Pancreas (tissue), 10 donors: Measurements from ENCODE around the gene MAPK9. TPM values are rescaled to one million over a fixed set of nuclear protein-coding genes. Genes with fewer than 3 reads are reported as not detected.

Experiments
- ATAC-seq, 4 donors: fragments of 200-7000 bp; cut with Tn5 transposase; one replicate each; pipeline versions ENCODE4 v1.8.0 to v1.9.1; 2020; ENCODE audit warnings: mild to moderate bottlenecking in 4 of 4, moderate library complexity in 4 of 4
- DNase-seq, 6 donors: peaks; one replicate each; pipeline ENCODE4 v3.0.0-alpha.2; 2020
- FAIRE-seq: peaks from 2 replicates; lab custom pipeline; 2012; peaks lifted over from hg19 to GRCh38; lab: Jason Lieb, UNC
- H3K27ac ChIP-seq, 4 donors: fragments of 200-600 bp; sonication (generic); 1 replicate in 3 of 4; 2 replicates in 1 of 4; pipeline versions ENCODE4 v1.5.0 to v1.8.0; 2020
- H3K27me3 ChIP-seq, 4 donors: fragments of 200-600 bp; one replicate each; pipeline ENCODE4 v1.8.0; 2021
- H3K36me3 ChIP-seq, 3 donors: fragments of 200-600 bp; sonication (generic) in 1 of 3; one replicate each; pipeline versions ENCODE4 v1.5.0 to v1.8.0; 2020 to 2021
- H3K4me1 ChIP-seq, 3 donors: fragments of 200-600 bp; one replicate each; pipeline ENCODE4 v1.8.0; 2021
- H3K4me3 ChIP-seq, 4 donors: fragments of 200-600 bp; sonication (generic) in 2 of 4; one replicate each; pipeline versions ENCODE4 v1.5.0 to v1.8.0; 2020 to 2021
- H3K9me3 ChIP-seq, 4 donors: fragments of 200-600 bp; one replicate each; pipeline ENCODE4 v1.8.0; 2021
- WGBS, 2 donors: extraction: QIAGEN DNeasy Blood & Tissue Kit; methylation state at CpG; one replicate each; pipeline ENCODE4 v1.1.7; 2013; 5-methylcytosine and 5-hydroxymethylcytosine counted together
- intact Hi-C, 3 donors: fragments of 100-400 bp; cut with DNase I; formaldehyde crosslinking; loops; one replicate each; pipeline versions ENCODE4 v1.11.1 to v1.14.2; 2022
- polyA plus RNA-seq, 2 donors: library from polyadenylated mRNA; stranded (reverse); fragments of 200-250 nt; gene quantifications; one replicate each; pipeline ENCODE4 v1.2.3, GENCODE V29; 2013
- total RNA-seq, 6 donors: library from RNA; stranded (reverse); fragmentation: NEBNext Ultra II Directional in 4 of 6; extraction: Animal tissue kit (Norgen Biotek cat#: 25700) in 4 of 6; gene quantifications; one replicate each; pipeline versions ENCODE4 v1.2.1 to v1.2.4, GENCODE V29; 2021 to 2023
- TF ChIP-seq, protein P1 (sequence below), 4 donors: fragments of 200-600 bp; sonication (generic) in 3 of 4; IDR thresholded peaks; one replicate each; pipeline versions ENCODE4 v1.5.0 to v1.8.0; 2021; ENCODE audit warnings: antibody characterized with exemption in 4 of 4
- donor health status: healthy with polysubstance abuse.
- donor health status: DM: no; HTN: no; CAD: no; lungs with moderate emphysema.
- donor health status: DM: no; HTN: no; CAD: no.
- donor health status: control.
- donor health status: control.
- donor health status: Bipolar disorder and iron deficiency.
- donor health status: DM: yes; HTN: yes; CAD: no.
- donor health status: DM: no; HTN: no; CAD: no.
- donor health status: DM: no; HTN: no; CAD: no.
- donor health status: DM: yes; HTN: yes; CAD: no.

MAPK9 gene
- total and polyA plus RNA-seq, 8 donors = 10.7 to 40.3 (median 28.9) TPM

DNA sequence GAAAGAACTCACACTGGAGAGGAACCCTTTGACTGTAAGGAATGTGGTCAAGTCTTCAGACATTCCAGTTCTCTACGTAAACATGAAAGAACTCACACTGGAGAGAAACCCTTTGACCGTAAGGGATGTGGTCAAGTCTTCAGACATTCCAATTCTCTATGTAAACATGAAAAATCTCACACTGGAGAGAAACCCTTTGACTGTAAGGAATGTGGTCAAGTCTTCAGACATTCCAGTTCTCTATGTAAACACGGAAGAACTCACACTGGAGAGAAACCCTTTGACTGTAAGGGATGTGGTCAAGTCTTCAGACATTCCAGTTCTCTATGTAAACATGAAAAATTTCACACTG is 32.6 kb downstream of the MAPK9 start:
- H3K36me3 ChIP-seq = peaks cover 7 to 82% (median 43%) of the 10 kb centered on the region in 3 donors
- no peaks in the 10 kb centered on the region for H3K4me1 ChIP-seq
- intact Hi-C loops = no loop called here
- no peaks in the 10 kb centered on the region for H3K27me3 ChIP-seq
- ATAC-seq (no peak), FAIRE-seq (no peak), DNase-seq (no peak)
- H3K9me3 ChIP-seq = peaks cover 0 to 15% (median 7%) of the 10 kb centered on the region in 4 donors
- TF ChIP-seq, protein P1, sequence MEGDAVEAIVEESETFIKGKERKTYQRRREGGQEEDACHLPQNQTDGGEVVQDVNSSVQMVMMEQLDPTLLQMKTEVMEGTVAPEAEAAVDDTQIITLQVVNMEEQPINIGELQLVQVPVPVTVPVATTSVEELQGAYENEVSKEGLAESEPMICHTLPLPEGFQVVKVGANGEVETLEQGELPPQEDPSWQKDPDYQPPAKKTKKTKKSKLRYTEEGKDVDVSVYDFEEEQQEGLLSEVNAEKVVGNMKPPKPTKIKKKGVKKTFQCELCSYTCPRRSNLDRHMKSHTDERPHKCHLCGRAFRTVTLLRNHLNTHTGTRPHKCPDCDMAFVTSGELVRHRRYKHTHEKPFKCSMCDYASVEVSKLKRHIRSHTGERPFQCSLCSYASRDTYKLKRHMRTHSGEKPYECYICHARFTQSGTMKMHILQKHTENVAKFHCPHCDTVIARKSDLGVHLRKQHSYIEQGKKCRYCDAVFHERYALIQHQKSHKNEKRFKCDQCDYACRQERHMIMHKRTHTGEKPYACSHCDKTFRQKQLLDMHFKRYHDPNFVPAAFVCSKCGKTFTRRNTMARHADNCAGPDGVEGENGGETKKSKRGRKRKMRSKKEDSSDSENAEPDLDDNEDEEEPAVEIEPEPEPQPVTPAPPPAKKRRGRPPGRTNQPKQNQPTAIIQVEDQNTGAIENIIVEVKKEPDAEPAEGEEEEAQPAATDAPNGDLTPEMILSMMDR (IDR thresholded peaks at IDR 0.05) = no peak
- 98 to 99% methylated on average over 3 of the region's 3 CpGs for WGBS, 2 donors
- H3K4me3 ChIP-seq = no peak overlapping the region
- no peak overlapping the region for H3K27ac ChIP-seq

DNA sequence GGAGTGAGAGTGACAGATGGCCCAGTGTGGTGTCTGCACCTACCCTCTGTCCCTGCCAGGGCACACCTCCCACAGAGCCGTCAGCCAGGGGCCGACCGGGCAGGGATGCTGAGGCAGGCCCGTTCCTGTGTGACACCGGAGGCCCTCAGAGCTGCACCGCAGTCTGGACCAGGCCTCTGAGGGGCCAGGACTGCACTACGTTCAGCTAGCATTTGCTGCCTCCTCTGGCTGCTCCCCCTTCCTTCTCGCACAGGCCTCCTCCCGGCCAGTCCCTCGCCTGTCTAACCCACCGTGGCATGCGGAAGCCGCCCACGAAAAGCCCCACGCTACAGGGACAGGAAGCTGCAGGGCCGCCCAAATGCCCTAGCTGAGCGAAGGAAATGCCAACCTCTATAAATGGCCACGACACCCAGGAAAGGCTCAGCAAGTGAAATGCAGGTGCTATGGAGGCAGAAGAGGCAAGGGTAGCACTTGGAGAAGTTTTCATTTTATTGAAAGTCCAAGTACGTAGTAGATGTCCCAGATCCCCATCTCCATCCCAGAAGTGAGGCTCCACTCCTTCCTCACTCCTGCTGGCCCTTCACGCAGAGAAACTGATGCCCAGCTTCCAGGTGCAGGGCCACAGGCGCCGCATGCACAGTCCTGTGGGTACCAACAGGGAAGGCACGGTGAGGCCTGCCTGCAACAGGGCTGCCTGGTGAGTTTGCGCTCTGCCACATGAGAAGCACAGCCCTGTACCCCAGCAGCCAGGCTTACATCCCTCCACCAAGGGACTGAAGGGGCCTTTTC is 38.7 kb downstream of the MAPK9 start:
- peaks cover 12 to 56% (median 18%) of the 10 kb centered on the region in 3 donors for H3K36me3 ChIP-seq
- no peaks in the 10 kb centered on the region for H3K4me1 ChIP-seq
- no peaks in the 10 kb centered on the region for H3K27me3 ChIP-seq
- H3K4me3 ChIP-seq = no peak overlapping the region
- ATAC-seq (no peak), FAIRE-seq (no peak), DNase-seq (no peak)
- 97 to 98% methylated on average over 24 of the region's 24 CpGs for WGBS, 2 donors
- H3K27ac ChIP-seq = no peak overlapping the region
- peaks cover 0 to 15% (median 3%) of the 10 kb centered on the region in 4 donors for H3K9me3 ChIP-seq
- intact Hi-C loops = no loop called here
- TF ChIP-seq, protein P1 (IDR thresholded peaks at IDR 0.05) = no peak

DNA sequence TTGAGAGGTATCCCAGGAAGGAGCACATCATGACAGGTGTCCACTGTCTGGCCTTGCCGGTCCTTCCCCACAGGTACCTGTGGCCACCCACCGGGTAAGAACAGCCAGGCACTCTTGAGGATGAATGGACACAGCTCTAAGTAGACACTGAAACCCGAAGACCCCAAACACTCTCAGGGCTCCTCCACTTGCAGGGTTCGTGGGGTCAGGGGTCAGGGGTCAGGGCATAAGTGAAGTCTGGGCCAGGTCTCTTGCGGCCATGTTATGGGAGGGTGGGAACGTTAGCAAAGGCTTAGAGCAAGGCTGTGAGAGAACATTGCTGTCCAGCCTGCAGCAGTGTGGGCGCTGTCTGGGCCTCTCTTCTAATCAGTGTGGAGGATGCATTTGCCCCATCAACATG is 40.0 kb downstream of the MAPK9 start:
- Histone ChIP-seq H3K4me1 (no peaks in the 10 kb centered on the region), H3K9me3 (peaks cover 0 to 9% (median under 1%) of the 10 kb centered on the region in 4 donors), H3K36me3 (peaks cover 5 to 56% (median 8%) of the 10 kb centered on the region in 3 donors), H3K27ac (no peak overlapping the region), H3K27me3 (no peaks in the 10 kb centered on the region), H3K4me3 (no peak overlapping the region)
- DNase-seq (no peak), FAIRE-seq (no peak), ATAC-seq (no peak)
- WGBS, 2 donors = 98 to 100% methylated on average over 7 of the region's 7 CpGs
- TF ChIP-seq, protein P1 (IDR thresholded peaks at IDR 0.05) = no peak
- intact Hi-C loops = no loop called here

DNA sequence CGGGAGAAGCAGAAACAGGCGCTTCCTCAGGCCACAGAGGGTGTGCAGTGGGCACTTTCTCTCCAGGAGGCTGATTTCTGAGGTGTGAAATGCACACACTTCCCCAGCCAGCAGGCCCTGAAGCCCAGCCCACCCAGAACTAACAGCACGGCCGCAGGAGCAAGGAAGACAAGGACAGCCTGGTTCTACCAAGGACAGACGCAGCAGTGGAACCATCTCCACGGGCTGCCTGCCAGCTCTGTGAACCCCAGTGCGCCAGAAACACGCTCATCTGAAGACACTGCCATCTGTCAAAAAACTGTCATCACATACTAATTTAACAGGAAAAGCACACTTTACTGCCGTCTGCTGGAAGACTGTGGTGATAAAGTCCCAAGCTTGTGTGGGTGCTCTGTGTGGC is 40.7 kb downstream of the MAPK9 start:
- no peak for ATAC-seq
- intact Hi-C loops = no loop called here
- FAIRE-seq = no peak
- whole genome bisulfite sequencing, 2 donors = 97% methylated on average over 9 of the region's 9 CpGs
- H3K27ac ChIP-seq = no peak overlapping the region
- TF ChIP-seq, protein P1 (IDR thresholded peaks at IDR 0.05) = no peak
- H3K4me1 ChIP-seq = no peaks in the 10 kb centered on the region
- peaks cover 2 to 49% (median 8%) of the 10 kb centered on the region in 3 donors for H3K36me3 ChIP-seq
- no peak for DNase-seq
- peaks cover 0 to 9% (median 0%) of the 10 kb centered on the region in 4 donors for H3K9me3 ChIP-seq
- no peaks in the 10 kb centered on the region for H3K27me3 ChIP-seq
- H3K4me3 ChIP-seq = no peak overlapping the region

DNA sequence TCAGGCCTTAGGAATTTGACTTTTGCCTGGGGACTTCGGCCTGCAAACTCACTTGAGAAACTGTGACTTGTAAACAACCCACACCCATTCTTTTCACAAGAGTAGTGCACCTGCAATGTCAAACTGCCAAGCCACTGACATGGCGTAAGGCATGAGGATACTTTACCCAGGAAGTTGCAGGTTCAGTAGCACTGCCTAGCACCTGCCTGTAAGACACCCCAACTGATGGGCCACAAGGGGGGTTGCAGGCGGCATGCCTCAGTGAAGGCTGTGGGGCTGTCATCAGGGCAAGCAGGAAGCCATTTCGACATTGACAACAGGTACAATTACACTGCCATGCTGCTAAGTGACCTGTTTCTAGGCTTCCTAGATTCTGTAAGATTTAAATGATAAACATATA is 41.6 kb downstream of the MAPK9 start:
- Histone ChIP-seq H3K4me1 (no peaks in the 10 kb centered on the region), H3K27me3 (no peaks in the 10 kb centered on the region), H3K36me3 (peaks cover 2 to 50% (median 8%) of the 10 kb centered on the region in 3 donors), H3K4me3 (no peak overlapping the region), H3K9me3 (peaks cover 0 to 1% (median 0%) of the 10 kb centered on the region in 4 donors), H3K27ac (no peak overlapping the region)
- intact Hi-C loops = no loop called here
- FAIRE-seq = no peak
- 91 to 97% methylated on average over 4 of the region's 4 CpGs for WGBS, 2 donors
- TF ChIP-seq, protein P1 (IDR thresholded peaks at IDR 0.05) = no peak
- DNase-seq = peak in 1 of 6 donors; percentile 8
- ATAC-seq = no peak
